GM20431 (cell line): Measurements from ENCODE around the gene SLC46A2.

Experiments used
- in situ Hi-C: fragments of 300-500 bp; cut with MseI, MboI; formaldehyde crosslinking; loops from one replicate; pipeline ENCODE4 v1.15.0; 2020; ENCODE audit warnings: low sequenced_read_pairs; ENCODE audit not compliant: unreplicated experiment

The SLC46A2 gene, protein sequence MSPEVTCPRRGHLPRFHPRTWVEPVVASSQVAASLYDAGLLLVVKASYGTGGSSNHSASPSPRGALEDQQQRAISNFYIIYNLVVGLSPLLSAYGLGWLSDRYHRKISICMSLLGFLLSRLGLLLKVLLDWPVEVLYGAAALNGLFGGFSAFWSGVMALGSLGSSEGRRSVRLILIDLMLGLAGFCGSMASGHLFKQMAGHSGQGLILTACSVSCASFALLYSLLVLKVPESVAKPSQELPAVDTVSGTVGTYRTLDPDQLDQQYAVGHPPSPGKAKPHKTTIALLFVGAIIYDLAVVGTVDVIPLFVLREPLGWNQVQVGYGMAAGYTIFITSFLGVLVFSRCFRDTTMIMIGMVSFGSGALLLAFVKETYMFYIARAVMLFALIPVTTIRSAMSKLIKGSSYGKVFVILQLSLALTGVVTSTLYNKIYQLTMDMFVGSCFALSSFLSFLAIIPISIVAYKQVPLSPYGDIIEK

DNA sequence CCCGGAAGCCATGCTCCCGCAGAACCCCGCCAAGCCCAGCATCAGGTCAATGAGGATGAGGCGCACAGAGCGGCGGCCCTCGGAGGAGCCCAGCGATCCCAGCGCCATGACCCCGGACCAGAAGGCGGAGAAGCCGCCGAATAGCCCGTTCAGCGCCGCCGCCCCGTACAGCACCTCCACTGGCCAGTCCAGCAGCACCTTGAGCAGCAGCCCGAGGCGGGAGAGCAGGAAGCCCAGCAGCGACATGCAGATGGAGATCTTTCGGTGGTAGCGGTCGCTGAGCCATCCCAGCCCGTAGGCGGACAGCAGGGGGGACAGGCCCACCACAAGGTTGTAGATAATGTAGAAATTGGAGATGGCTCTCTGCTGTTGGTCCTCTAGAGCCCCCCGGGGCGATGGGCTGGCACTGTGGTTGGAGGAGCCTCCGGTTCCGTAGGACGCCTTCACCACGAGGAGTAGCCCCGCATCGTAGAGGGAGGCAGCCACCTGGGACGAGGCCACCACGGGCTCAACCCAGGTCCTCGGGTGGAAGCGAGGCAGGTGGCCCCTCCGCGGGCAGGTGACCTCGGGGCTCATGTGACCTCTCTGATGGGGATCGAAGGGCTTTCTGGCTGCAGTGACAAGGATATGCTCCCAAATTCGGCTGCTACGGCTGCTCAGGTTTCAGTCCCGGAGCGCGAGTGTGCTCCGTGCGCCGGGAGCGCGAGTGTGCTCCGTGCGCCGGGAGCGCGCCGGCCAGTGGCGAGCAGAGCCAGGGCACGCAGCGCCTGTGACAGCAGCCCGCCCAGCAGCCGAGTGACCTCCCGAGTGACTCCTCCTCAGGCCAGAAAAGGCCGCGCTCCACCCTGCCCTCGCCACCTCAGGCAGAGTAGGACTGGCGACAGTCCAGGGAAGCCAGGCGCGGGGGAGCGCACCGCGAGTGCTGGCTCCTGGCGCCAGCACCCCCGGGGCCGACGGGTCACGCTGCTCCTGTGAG, at the start of gene SLC46A2:
TSS of gene SLC46A2 (minus strand) at position 771 of the 976 bp plus-strand sequence. CDS start at position 576, 195 bp downstream.
- in situ Hi-C loops: no loop called here

DNA sequence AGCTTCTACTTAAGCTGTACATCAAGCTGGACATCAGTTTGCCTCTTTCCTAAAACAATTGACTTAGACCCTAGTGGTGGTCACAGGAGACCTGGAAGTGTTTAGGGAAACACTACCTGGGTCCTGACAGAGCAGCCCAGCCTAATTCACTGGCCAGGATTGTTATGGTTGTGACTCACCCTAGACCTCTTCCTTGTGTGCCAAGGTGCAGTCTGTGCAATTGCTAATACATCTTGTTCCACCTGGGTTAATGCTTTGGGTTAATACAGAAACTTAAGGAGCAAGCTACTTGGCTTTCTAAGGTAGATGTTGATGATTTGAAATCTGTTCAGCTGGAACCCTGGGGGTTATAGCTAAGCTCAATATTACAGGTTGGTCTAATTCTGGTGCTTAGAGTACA, 48.7 kb upstream of the SLC46A2 start:
- in situ Hi-C loops: no loop called here

DNA sequence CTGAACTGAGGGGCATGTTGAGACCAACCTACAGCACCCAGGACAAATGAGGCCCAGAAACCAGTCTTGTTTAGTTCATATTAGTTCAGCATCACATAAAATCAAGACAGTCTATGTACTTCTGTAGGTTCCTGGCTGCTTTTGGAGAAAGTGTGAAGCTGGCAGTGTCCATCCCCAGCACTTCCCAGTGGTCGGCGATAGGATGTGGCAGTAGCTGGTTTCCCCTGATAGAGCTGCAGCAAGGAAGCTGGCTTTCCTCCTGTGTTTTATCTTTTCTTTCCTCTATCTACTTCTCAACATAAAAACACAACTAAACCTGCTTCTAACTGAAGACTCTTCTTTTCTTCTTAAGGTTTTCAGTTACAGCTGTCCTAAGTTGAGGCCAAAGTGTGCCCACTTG, 43.0 kb upstream of the SLC46A2 start:
- in situ Hi-C loops: no loop called here

DNA sequence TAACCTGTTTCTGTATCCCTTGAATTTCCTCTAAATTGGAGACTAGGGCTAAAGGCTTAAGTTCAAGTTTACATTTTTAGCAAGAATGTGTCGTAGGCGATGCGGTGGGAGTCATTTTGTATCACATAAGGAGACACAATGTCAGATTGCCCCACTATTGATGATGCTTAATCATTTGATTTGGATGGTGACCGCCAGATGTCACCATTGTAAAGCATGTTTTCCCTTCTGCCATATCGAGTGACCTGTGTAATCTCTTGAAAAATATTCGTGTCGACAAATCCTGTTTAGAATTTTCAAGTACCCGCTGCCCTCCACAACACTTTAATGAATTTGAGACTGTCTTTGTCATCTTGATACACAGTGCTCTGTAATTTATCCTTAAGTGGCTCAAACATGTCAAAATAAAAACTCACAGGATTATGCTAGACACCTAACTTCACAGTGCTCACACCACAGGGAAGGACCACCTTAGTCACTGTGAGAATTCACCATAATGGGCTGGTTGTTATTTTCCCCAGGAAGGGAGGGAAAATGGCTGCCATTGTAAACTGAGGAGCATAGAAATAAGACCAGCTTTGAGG, 34.5 kb upstream of the SLC46A2 start:
- in situ Hi-C loops: no loop called here

DNA sequence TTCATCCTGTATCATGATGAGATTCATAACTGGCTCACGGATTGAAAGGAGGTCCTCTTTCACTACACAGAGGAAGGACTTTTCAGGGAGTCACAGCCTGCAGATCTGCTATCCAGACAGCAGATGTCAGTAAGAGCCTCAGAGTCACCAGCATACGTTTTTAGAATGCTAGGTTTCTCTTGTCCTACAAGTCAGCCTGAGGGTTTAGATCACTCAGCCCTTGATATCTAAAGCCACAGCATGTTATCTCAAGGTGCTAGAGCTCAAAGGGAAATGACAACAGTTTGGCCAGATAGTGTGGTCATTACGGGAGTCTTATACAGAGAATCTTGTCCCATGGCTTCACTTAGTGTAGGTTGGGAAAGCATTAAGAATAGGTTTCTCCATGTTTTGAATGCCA, 30.9 kb upstream of the SLC46A2 start:
- in situ Hi-C loops: no loop called here

DNA sequence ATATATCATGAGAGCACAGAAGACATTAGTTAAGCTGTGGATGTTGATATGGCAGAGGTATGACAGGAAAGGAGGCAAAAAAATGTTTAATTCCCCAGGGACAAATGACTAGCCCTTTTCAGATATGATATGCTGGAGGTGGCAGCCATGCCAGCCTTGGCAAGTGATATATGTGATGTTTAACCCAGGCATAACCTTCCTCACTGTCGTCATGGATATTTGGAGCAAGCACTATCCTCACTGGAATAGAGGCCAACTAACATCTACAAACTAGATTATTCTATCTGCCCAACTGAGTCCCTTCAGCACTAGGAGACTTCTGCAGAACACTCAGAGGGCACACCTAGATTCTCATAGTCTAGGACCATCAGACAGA, 27.3 kb upstream of the SLC46A2 start:
- in situ Hi-C loops: no loop called here

DNA sequence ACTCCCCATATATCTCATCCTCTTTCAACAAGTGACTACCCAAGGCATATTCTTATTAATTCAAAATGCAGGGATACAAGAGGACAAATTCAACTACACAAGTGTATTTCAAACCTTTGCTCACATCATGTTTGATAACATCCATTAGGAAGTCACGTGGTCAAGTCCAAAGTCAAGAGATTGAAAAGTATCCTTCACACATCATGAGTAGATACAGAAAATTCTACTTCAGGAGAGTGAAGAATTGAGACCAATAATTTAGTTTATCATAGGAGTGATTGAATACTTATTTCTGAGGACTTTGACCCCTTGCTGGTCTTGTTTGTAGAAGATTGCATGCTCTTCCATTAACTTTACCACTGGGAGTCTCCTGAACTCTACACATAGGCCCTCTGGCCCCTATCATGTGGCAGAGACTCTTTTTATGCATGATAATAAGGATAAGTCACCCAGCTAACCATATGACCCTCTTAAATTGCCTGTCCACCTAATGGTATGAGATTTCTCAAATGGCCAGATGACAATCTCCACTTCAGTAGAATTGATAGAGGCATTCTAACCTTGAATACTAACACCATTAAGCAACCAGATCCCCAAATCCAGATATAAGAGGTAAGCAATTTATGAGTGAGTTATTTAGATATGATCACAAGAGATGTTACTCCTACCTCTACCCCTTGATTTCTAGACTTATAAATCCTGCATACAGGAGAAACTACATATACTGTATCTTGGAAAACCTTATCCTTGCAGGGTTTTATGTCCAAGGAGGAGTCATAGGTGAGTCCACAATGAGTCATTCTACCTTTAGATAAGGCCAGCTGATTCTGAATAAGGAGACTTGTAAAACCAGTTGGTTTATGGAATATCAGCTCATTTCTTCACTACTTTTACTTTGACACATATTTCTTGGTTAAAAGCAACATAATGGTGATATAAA, 26.6 kb upstream of the SLC46A2 start:
- in situ Hi-C loops: no loop called here

DNA sequence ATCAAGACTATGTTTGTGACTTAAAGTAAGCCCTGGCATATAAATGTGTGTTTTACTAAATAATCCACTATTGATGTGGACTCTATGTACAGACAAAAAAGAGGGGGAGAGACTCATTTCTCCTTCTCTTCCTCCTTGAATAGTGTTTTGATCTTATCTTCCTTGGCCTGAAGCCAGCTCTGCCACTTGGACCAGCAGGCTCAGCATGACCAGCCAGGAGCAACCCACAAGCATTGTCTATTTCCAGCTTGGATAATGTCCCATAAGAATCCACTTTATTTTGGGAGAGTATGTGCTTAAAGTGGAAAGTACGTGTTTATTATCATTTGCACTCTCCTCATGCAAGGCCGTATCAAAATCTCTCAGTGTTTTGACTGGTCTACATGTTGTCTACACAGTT, 23.8 kb upstream of the SLC46A2 start:
- in situ Hi-C loops: no loop called here

DNA sequence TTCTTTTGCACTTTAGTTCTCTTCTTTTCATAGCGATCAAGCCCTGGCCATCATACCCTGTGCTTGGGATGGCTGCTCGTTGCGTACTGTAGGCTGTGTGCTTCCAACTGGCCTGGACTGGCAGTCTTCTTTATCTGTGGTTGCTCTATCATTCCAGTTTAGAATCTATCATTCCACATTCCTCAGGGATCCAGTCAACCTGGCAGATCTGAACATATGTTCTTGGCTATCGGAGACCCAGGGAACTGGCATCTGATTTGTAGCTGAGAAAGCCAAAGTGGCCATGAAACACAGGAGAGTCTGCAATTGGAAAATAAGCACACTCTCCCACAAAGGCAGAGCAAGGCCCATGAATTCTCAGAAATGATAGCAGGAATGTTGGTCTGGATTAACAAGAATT, 22.6 kb upstream of the SLC46A2 start:
- in situ Hi-C loops: no loop called here

DNA sequence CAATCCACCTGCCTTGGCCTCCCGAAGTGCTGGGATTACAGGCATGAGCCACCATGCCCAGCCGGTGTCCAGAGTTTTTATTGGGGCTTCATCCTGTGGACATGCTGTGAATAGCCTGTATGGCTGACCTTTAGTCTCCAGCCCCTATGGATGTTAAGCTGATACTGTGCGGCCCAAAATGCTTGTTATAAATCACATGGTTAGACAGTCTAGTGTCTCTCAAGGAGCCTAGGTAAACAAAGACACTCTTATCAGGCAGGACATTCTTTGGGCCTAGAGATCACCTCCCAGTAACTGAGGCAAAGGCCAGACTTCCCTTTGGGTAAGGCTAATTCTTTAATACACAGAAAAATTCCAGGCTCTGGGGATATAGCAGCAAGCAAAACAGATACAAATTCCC, 22.0 kb upstream of the SLC46A2 start:
- in situ Hi-C loops: no loop called here

DNA sequence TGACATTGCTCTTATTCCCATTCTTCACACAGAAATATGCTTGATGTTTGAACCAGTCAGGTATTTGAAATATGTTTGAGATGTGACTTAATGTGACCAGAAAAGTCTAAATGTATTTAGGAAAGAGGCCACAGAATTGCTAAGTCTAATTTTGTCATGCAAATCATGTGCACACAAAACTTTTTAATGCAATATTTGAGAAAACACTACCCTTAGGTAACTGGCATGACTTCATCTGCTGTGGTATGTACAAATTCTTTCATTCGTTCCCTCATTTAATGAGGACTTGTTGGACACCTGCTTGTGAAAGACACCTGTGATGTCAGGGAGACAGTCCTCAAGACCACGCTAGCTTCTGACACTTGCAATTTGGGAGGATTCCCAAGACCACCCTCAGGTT, 21.1 kb upstream of the SLC46A2 start:
- in situ Hi-C loops: no loop called here

DNA sequence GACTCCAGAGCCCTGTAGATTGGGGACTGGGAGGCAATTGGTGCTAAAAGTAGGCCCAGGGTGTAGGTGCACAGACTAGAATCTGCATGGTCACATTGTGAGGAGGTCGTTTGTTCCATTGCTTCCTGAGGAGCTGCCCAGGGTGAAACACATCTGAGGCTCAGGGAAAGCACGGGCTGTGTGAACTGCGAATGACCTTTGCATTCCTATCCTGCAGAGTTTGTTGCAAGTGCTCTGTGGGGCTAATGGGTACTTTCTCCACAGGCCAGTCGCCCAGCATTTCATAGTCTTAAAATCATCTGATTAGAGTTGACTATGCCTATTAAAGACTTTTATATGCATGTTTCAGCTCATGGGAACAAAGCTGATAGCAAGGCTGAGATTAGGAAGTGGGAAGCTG, 14.4 kb upstream of the SLC46A2 start:
- in situ Hi-C loops: no loop called here

DNA sequence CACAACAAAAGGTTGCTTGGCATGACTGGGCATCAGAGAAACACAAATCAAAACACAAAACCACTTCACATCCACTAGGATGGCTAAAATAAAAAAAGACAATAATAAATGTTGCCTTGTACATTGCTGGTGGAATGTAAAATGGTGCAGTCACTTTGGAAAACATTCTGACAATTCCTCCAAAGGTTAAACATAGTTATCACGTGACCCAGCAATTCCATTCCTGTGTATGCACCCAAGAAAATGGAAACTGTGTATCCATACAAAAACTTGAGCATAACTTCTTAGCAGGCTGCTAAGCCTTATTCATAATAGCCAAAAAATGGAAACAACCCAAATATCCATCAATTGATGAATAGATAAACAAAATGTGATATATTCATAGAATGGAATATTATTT, 10.2 kb upstream of the SLC46A2 start:
- in situ Hi-C loops: no loop called here

DNA sequence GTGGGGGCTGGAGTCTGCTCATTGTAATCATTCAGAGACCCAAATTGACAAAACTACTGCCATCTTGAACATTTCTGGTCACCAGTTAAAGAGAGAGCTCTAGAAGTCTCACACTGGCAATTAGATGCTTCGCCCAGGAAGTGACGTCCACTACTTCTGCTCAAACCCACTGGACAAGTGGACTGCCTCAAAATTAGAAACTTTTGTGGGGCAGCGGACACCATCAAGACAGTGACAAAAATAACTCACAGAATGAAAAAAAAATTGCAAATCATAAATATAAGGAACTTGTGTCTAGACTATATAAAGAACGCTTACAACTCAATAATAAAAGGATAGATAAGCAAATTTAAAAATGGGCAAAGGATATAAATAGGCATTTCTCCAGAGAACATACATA, 9.8 kb upstream of the SLC46A2 start:
- in situ Hi-C loops: no loop called here

DNA sequence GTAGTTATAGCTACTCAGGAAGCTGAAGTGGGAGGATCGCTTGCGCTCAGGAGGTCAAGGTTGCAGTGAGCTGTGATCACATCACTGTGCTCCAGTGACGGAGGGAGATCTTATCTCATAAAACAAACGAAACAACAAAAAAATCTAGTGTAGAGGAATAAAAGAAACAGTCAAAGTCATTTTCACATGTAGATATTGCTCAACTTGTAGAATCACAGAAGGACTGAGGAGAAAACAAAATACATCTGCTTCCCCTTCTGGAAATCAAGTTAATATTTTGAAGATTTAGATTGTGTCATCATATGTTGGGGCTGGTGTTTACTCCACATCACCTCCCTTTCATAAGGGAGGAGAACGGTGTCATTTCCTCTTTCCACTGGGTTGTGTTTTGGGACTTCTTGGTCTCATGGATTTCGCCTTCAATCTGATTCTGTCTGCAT, 8.2 kb upstream of the SLC46A2 start:
- in situ Hi-C loops: no loop called here

DNA sequence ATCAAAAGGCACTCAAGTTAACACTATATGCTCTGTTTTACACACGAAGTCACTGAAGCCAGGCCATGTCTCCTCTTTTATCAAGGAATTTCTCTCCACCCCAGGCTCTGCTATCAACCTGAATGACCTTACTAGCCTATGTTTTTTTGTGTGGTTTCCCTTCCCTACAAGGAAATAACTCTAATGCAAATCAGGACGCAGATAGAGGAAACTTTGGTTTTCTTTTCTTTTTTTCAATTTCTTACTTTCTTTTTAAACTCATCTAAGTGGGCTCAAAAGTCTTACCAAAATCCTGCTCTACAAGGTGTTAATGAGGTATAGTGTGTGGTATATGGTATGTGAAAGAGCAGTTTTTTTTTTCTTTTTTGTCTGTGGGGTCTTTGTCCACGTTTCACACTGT, 5.5 kb upstream of the SLC46A2 start:
- in situ Hi-C loops: no loop called here

DNA sequence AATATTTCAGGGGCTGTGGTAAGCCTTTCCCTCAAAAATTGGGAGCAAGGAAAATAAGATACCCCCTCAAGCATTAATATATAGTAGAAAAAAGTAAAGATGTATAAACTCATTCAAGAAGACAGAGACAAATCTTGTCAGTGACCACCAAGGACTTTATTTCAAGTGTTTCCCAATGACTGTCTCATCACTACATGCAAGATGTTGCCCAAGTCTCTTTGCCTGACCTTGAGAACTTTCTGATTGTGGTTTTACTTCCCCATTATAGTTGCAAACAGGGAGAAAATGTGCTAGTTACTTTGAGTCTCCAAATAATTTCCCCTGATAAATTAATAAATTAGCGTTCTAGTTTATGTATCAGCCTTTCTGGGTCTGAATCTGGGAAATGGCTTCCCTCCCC, 4.0 kb upstream of the SLC46A2 start:
- in situ Hi-C loops: no loop called here

DNA sequence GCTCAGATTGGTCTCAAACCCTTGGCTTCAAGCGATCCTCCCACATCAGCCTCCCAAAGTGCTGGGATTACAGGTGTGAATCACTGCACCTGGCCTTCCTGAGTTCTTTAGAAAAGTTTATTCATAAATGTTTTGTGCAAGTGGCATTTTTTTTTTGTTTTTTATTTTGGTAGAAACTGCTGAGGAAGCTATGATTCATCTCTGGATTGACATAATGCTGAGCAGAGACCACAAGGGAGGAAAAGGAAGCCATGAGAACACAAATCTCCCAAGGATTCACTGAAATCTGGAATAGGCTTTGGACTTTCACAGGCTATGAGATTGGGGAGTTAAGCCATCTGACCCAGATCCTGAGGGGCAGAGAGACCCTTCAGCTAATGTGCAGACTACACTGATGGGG, 3.4 kb upstream of the SLC46A2 start:
- in situ Hi-C loops: no loop called here

DNA sequence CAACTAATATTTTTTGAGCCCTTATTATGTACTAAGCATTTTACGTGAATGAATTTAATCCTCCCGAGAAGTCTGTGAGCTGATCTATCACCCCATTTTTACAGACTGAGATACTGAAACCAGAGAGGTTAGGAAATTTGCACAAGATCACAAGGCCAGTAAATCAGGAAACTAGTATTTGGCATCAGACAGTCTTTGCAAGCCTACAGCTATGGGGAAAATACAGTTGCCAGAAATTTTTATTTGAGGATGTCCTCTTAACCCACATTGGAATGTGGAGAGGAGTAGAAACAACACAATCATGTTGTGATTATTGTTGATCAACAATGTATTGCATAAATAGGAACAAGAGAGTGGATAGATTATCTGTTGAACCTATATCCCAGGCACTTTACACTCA, 2.3 kb upstream of the SLC46A2 start:
- in situ Hi-C loops: no loop called here

DNA sequence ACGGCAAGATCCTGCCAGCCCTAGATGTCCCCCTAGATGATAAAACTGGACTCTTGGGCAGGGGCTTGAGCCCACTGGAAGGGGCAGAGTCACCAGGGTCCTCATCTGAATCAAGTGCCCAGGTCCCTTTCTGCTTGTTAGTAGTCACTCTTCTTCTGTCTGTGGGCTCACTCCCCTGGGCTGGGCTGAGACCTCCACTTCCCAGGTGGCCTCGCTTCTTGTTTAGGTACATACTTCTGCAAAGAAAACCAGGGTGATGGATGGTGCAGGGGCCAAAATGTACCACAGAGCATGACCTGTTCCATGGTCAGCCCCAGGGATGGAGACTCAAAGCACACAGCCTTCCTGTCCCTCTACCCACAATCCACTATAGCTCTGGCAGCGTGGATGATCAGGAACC, 845 bp upstream of the SLC46A2 start:
- in situ Hi-C loops: no loop called here
